ENCODE data around the gene CEP112. TPM values are rescaled to one million over a fixed set of nuclear protein-coding genes. Genes with fewer than 3 reads are reported as not detected.

CEP112 gene
- total and polyA plus RNA-seq, 4 donors, result 1.1 to 4.9 (median 1.4) TPM

GRCh38 chr17:66098040-66098439, 93.9 kb downstream of the CEP112 start:
- no peak overlapping the region for H3K27ac ChIP-seq (ENCODE audit: low read depth in 1 of 2, low read length in 2 of 2)
- 84% methylated on average over 3 of the region's 3 CpGs for WGBS
- TF ChIP-seq RXRA (IDR thresholded peaks at IDR 0.05) (no peak), FOXA1 (IDR thresholded peaks at IDR 0.05) (no peak), YY1 (IDR thresholded peaks at IDR 0.05) (no peak), ZBTB33 (IDR thresholded peaks at IDR 0.05) (no peak), JUND (IDR thresholded peaks at IDR 0.05) (no peak)
- no peak overlapping the region for H3K4me3 ChIP-seq (ENCODE audit: low read depth in 1 of 3, low read length in 3 of 3)
- no peak overlapping the region for H3K9ac ChIP-seq (ENCODE audit: low read depth in 1 of 2, low read length in 2 of 2)
- no peaks in the 10 kb centered on the region for H3K4me1 ChIP-seq (ENCODE audit: control insufficient read depth in 4 of 4, insufficient read depth in 4 of 4, low read length in 3 of 4)
- DNase-seq (ENCODE audit: low spot score), result no peak
- no peaks in the 10 kb centered on the region for H3K27me3 ChIP-seq (ENCODE audit: control insufficient read depth in 4 of 4, insufficient read depth in 4 of 4, low read length in 3 of 4)
- H3K36me3 ChIP-seq (ENCODE audit: control insufficient read depth in 4 of 4, insufficient read depth in 3 of 4, low read depth in 1 of 4, low read length in 3 of 4), result peaks cover 0 to 1% (median 0%) of the 10 kb centered on the region in 4 donors
- no peaks in the 10 kb centered on the region for H3K9me3 ChIP-seq (ENCODE audit: control insufficient read depth in 4 of 4, low read length in 3 of 4)

DNA sequence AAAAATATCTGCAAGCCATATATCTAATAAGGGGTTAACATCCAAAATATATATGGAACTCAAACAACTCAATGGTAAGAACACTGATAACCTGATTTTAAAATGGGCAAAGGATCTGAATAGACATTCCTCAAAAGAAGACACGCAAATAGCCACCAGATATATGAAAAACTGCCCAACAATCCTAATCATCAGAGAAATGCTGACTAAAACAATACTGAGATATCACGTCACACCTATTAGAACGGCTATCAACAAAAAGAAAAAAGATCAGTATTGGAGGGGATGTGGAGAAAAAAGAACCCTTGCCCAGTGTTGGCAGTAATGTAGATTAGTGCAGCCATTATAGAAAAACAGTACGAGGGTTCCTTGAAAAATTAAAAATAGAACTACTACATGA, 97.2 kb downstream of the CEP112 start:
- no peak overlapping the region for H3K27ac ChIP-seq (ENCODE audit: low read depth in 1 of 2, low read length in 2 of 2)
- H3K4me1 ChIP-seq (ENCODE audit: control insufficient read depth in 4 of 4, insufficient read depth in 4 of 4, low read length in 3 of 4), result no peaks in the 10 kb centered on the region
- DNase-seq (ENCODE audit: low spot score), result no peak
- WGBS, result 96% methylated on average over 4 of the region's 4 CpGs
- no peak overlapping the region for H3K9ac ChIP-seq (ENCODE audit: low read depth in 1 of 2, low read length in 2 of 2)
- H3K4me3 ChIP-seq (ENCODE audit: low read depth in 1 of 3, low read length in 3 of 3), result no peak overlapping the region
- H3K9me3 ChIP-seq (ENCODE audit: control insufficient read depth in 4 of 4, low read length in 3 of 4), result no peaks in the 10 kb centered on the region
- TF ChIP-seq TAF1 (conservative IDR thresholded peaks at IDR 0.05) (no peak), NR2F2 (IDR thresholded peaks at IDR 0.05) (no peak), RAD21 (IDR thresholded peaks at IDR 0.05) (no peak), ATF3 (IDR thresholded peaks at IDR 0.05) (no peak), HNF4G (IDR thresholded peaks at IDR 0.05) (no peak), SP1 (IDR thresholded peaks at IDR 0.05) (no peak), FOXA1 (IDR thresholded peaks at IDR 0.05) (no peak), FOXA2 (IDR thresholded peaks at IDR 0.05) (no peak), EGR1 (IDR thresholded peaks at IDR 0.05; ENCODE audit: low read depth in 2 of 2) (no peak), HNF4A (conservative IDR thresholded peaks at IDR 0.05) (no peak), YY1 (IDR thresholded peaks at IDR 0.05) (no peak), ZBTB33 (IDR thresholded peaks at IDR 0.05) (no peak), RXRA (IDR thresholded peaks at IDR 0.05) (no peak), CTCF (IDR thresholded peaks at IDR 0.05; ENCODE audit: low read depth, low read length, missing input control) (no peak), GABPA (IDR thresholded peaks at IDR 0.05 in 1 of 2, conservative IDR thresholded peaks at IDR 0.05 in 1 of 2) (no peak), JUND (IDR thresholded peaks at IDR 0.05) (no peak)
- TF ChIP-seq, protein P1, sequence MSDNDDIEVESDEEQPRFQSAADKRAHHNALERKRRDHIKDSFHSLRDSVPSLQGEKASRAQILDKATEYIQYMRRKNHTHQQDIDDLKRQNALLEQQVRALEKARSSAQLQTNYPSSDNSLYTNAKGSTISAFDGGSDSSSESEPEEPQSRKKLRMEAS (IDR thresholded peaks at IDR 0.05), result no peak
- TF ChIP-seq, protein P2, sequence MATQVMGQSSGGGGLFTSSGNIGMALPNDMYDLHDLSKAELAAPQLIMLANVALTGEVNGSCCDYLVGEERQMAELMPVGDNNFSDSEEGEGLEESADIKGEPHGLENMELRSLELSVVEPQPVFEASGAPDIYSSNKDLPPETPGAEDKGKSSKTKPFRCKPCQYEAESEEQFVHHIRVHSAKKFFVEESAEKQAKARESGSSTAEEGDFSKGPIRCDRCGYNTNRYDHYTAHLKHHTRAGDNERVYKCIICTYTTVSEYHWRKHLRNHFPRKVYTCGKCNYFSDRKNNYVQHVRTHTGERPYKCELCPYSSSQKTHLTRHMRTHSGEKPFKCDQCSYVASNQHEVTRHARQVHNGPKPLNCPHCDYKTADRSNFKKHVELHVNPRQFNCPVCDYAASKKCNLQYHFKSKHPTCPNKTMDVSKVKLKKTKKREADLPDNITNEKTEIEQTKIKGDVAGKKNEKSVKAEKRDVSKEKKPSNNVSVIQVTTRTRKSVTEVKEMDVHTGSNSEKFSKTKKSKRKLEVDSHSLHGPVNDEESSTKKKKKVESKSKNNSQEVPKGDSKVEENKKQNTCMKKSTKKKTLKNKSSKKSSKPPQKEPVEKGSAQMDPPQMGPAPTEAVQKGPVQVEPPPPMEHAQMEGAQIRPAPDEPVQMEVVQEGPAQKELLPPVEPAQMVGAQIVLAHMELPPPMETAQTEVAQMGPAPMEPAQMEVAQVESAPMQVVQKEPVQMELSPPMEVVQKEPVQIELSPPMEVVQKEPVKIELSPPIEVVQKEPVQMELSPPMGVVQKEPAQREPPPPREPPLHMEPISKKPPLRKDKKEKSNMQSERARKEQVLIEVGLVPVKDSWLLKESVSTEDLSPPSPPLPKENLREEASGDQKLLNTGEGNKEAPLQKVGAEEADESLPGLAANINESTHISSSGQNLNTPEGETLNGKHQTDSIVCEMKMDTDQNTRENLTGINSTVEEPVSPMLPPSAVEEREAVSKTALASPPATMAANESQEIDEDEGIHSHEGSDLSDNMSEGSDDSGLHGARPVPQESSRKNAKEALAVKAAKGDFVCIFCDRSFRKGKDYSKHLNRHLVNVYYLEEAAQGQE (IDR thresholded peaks at IDR 0.05), result no peak
- H3K27me3 ChIP-seq (ENCODE audit: control insufficient read depth in 4 of 4, insufficient read depth in 4 of 4, low read length in 3 of 4), result no peaks in the 10 kb centered on the region
- peaks cover 0 to 1% (median 0%) of the 10 kb centered on the region in 4 donors for H3K36me3 ChIP-seq (ENCODE audit: control insufficient read depth in 4 of 4, insufficient read depth in 3 of 4, low read depth in 1 of 4, low read length in 3 of 4)

Measured in liver (tissue), 9 donors.